K562 (cell line): ENCODE measurements around the gene SMC3.

ENCODE experiments used
- CC2D1A ChIP-seq: fragments of 450-650 bp; IDR thresholded peaks from 2 replicates; pipeline ENCODE4 v1.6.1; 2017; ENCODE audit warnings: mild to moderate bottlenecking
- CTCF ChIP-seq, 3 experiments: IDR thresholded peaks in 2 of 3; conservative IDR thresholded peaks in 1 of 3; 2 replicates each; pipeline ENCODE4 v1.5.1; 2011 to 2012; ENCODE audit warnings: low read length in 3 of 3, mild to moderate bottlenecking in 3 of 3, control low read depth in 2 of 3, improper control_type of control experiment in 1 of 3, inconsistent platforms in 1 of 3, low read depth in 1 of 3, mixed read lengths in 1 of 3, moderate library complexity in 1 of 3; ENCODE audit not compliant: insufficient read depth in 2 of 3
- ELF4 ChIP-seq: fragments of 450-650 bp; formaldehyde crosslinking; IDR thresholded peaks from 2 replicates; pipeline ENCODE4 v1.4.0; 2022; ENCODE audit warnings: missing genetic modification characterization
- GATA2 ChIP-seq: sonication (generic); formaldehyde crosslinking; IDR thresholded peaks from 2 replicates; pipeline ENCODE4 v1.4.0; 2020; ENCODE audit warnings: mild to moderate bottlenecking, missing genetic modification reagents
- GTF3C2 ChIP-seq: IDR thresholded peaks from 3 replicates; pipeline ENCODE4 v1.6.1; 2011; ENCODE audit warnings: borderline replicate concordance, mild to moderate bottlenecking, moderate library complexity; ENCODE audit not compliant: insufficient read length; ENCODE audit errors: extremely low read depth
- HCFC1 ChIP-seq: IDR thresholded peaks from 2 replicates; pipeline ENCODE4 v1.6.1; 2012; ENCODE audit warnings: low read depth, low read length, improper control_type of control experiment
- HDGF ChIP-seq: fragments of 450-650 bp; IDR thresholded peaks from 2 replicates; pipeline ENCODE4 v1.6.1; 2016
- MYNN ChIP-seq, 2 experiments: sonication (generic); formaldehyde crosslinking in 1 of 2; IDR thresholded peaks; 2 replicates each; pipeline versions ENCODE4 v1.5.0 to v1.6.1; 2016 to 2020; ENCODE audit warnings: antibody characterized with exemption in 1 of 2, missing genetic modification reagents in 1 of 2
- NR2C2 ChIP-seq, 2 experiments: fragments of 200-800 bp in 1 of 2; sonication (Bioruptor generic) in 1 of 2; sonication (generic) in 1 of 2; formaldehyde crosslinking in 1 of 2; IDR thresholded peaks; 2 replicates each; pipeline versions ENCODE4 v1.6.1 to v1.8.0; 2016 to 2022; ENCODE audit warnings: mild to moderate bottlenecking in 1 of 2, missing compliant biosample characterization in 1 of 2, missing genetic modification characterization in 1 of 2, missing genetic modification reagents in 1 of 2
- SMAD4 ChIP-seq: fragments of 250-450 bp; sonication (Bioruptor Pico); conservative IDR thresholded peaks from 2 replicates; pipeline ENCODE4 v1.8.0; 2021; ENCODE audit warnings: inconsistent platforms, mild to moderate bottlenecking, moderate library complexity
- TEAD1 ChIP-seq, 2 experiments: fragments of 450-650 bp in 1 of 2; sonication (generic) in 1 of 2; formaldehyde crosslinking; IDR thresholded peaks; 2 replicates each; pipeline versions ENCODE4 v1.4.0 to v1.8.0; 2020 to 2022; ENCODE audit warnings: mild to moderate bottlenecking in 2 of 2, missing genetic modification reagents in 1 of 2
- TSC22D4 ChIP-seq: fragments of 450-650 bp; IDR thresholded peaks from 2 replicates; pipeline ENCODE4 v1.6.1; 2016; ENCODE audit warnings: missing genetic modification characterization, missing biosample characterization, control low read depth
- USF2 ChIP-seq: sonication (generic); formaldehyde crosslinking; IDR thresholded peaks from 2 replicates; pipeline ENCODE4 v1.5.0; 2020; ENCODE audit warnings: missing genetic modification reagents
- ZFP36 ChIP-seq: fragments of 150-350 bp; IDR thresholded peaks from 2 replicates; pipeline ENCODE4 v1.6.1; 2018; ENCODE audit warnings: low read length, low read depth; ENCODE audit not compliant: partially characterized antibody

- no peak for TF ChIP-seq ELF4 (CRISPR knock-in tag)
- no peak for TF ChIP-seq SMAD4 (CRISPR knock-in tag)
- TF ChIP-seq MYNN (IDR thresholded peaks at IDR 0.05): no peak
- no peak for TF ChIP-seq MYNN (CRISPR knock-in tag; IDR thresholded peaks at IDR 0.05)
- no peak for TF ChIP-seq GATA2 (CRISPR knock-in tag)
- no peak for TF ChIP-seq CC2D1A
- no peak for TF ChIP-seq HDGF
- no peak for TF ChIP-seq TSC22D4 (tag)
- TF ChIP-seq CTCF (IDR thresholded peaks at IDR 0.05 in 2 of 3, conservative IDR thresholded peaks at IDR 0.05 in 1 of 3; ENCODE audit: insufficient read depth in 2 of 3, low read depth in 1 of 3, low read length in 3 of 3): no peak
- no peak for TF ChIP-seq ZFP36
- no peak for TF ChIP-seq HCFC1
- no peak for TF ChIP-seq NR2C2 (CRISPR knock-in tag; IDR thresholded peaks at IDR 0.05)
- no peak for TF ChIP-seq NR2C2 (tag; IDR thresholded peaks at IDR 0.05)
- no peak for TF ChIP-seq TEAD1 (CRISPR knock-in tag; IDR thresholded peaks at IDR 0.05)
- no peak for TF ChIP-seq GTF3C2
- TF ChIP-seq USF2: no peak
These were observed 21.4 kb upstream of the SMC3 start for GRCh38 chr10:110546077-110546476.
